Natural killer cell (primary cell): ENCODE results near the gene HDAC3. TPM values are rescaled to one million over a fixed set of nuclear protein-coding genes. Genes with fewer than 3 reads are reported as not detected.

Source experiments
- ATAC-seq, 3 donors: fragments of 150-1000 bp in 2 of 3; fragments of 200-7000 bp in 1 of 3; cut with Tn5 transposase; 1 replicate in 1 of 3; 2 replicates in 2 of 3; pipeline ENCODE4 v1.10.0; 2021; ENCODE audit warnings: mild to moderate bottlenecking in 2 of 3, moderate library complexity in 2 of 3
- DNase-seq, 2 donors: peaks; one replicate each; pipeline versions ENCODE4 v3.0.0 to v3.0.0-alpha.2; 2013 to 2021; ENCODE audit warnings: mixed read lengths in 1 of 2
- H3K27ac ChIP-seq: one replicate; pipeline ENCODE4 v1.5.1; 2013; ENCODE audit warnings: mild to moderate bottlenecking, low read length
- H3K27me3 ChIP-seq: one replicate; pipeline ENCODE4 v1.6.1; 2013; ENCODE audit warnings: low read length; ENCODE audit not compliant: control insufficient read depth, insufficient read depth
- H3K36me3 ChIP-seq: one replicate; pipeline ENCODE4 v1.6.1; 2013; ENCODE audit warnings: low read length; ENCODE audit not compliant: control insufficient read depth, insufficient read depth
- H3K4me1 ChIP-seq: one replicate; pipeline ENCODE4 v1.6.1; 2013; ENCODE audit warnings: low read length; ENCODE audit not compliant: control insufficient read depth, insufficient read depth
- H3K4me3 ChIP-seq: one replicate; pipeline ENCODE4 v1.5.1; 2013; ENCODE audit warnings: low read length
- H3K9me3 ChIP-seq: one replicate; pipeline ENCODE4 v1.6.1; 2013; ENCODE audit warnings: low read length; ENCODE audit not compliant: control insufficient read depth, insufficient read depth
- H3K27ac Mint-ChIP-seq, 2 donors: one replicate each; pipeline ENCODE4 v1.8.0; 2022; ENCODE audit warnings: mild to moderate bottlenecking in 2 of 2, mixed read lengths in 2 of 2, moderate library complexity in 1 of 2
- H3K27me3 Mint-ChIP-seq, 2 donors: one replicate each; pipeline ENCODE4 v1.8.0; 2022; ENCODE audit warnings: low read depth in 2 of 2, mixed read lengths in 2 of 2
- H3K36me3 Mint-ChIP-seq: one replicate; pipeline ENCODE4 v1.8.0; 2022; ENCODE audit warnings: mixed read lengths
- H3K4me1 Mint-ChIP-seq, 2 donors: one replicate each; pipeline ENCODE4 v1.8.0; 2022; ENCODE audit warnings: mixed read lengths in 2 of 2
- H3K4me3 Mint-ChIP-seq: one replicate; pipeline ENCODE4 v1.8.0; 2022; ENCODE audit warnings: mild to moderate bottlenecking, moderate library complexity, mixed read lengths
- H3K9me3 Mint-ChIP-seq, 2 donors: one replicate each; pipeline ENCODE4 v1.8.0; 2022; ENCODE audit warnings: mixed read lengths in 2 of 2
- CTCF ChIP-seq: fragments of 200-600 bp; IDR thresholded peaks from one replicate; pipeline ENCODE4 v1.8.0; 2022; ENCODE audit warnings: antibody characterized with exemption
- WGBS: methylation state at CpG from one replicate; pipeline ENCODE4 v1.1.7; 2013; ENCODE audit warnings: missing lambda C conversion rate; ENCODE audit not compliant: insufficient coverage; 5-methylcytosine and 5-hydroxymethylcytosine counted together
- intact Hi-C: fragments of 100-400 bp; cut with micrococcal nuclease; formaldehyde crosslinking; loops from one replicate; pipeline ENCODE4 v1.14.2; 2022
- total RNA-seq, 4 donors: library from RNA; stranded (reverse); fragments of 120-200 nt in 1 of 4; gene quantifications; one replicate each; pipeline versions ENCODE4 v1.2.3 to v1.2.4, GENCODE V29; 2013 to 2022

HDAC3 gene
- total RNA-seq, 3 donors from 2014 or later (not counting 1 experiment from before 2014, with no cell fraction given): 66.0 to 85.7 (median 74.7) TPM

GRCh38 chr5:141656396-141656795, 19.7 kb upstream of the HDAC3 start:
- peaks cover 9 to 10% of the 10 kb centered on the region in 2 donors for H3K4me1 Mint-ChIP-seq
- intact Hi-C loops: no loop called here
- H3K27me3 ChIP-seq: no peaks in the 10 kb centered on the region
- H3K27ac Mint-ChIP-seq: no peak overlapping the region
- H3K4me1 ChIP-seq: peaks cover 7% of the 10 kb centered on the region
- TF ChIP-seq CTCF: no peak
- no peaks in the 10 kb centered on the region for H3K36me3 Mint-ChIP-seq
- H3K36me3 ChIP-seq: peaks cover 4% of the 10 kb centered on the region
- no peak for DNase-seq
- no peaks in the 10 kb centered on the region for H3K27me3 Mint-ChIP-seq
- H3K9me3 ChIP-seq: no peaks in the 10 kb centered on the region
- H3K9me3 Mint-ChIP-seq: no peaks in the 10 kb centered on the region
- ATAC-seq: no peak
- H3K27ac ChIP-seq: no peak overlapping the region
- WGBS: 90% methylated on average over 9 of the region's 9 CpGs
- no peak overlapping the region for H3K4me3 ChIP-seq
- H3K4me3 Mint-ChIP-seq: no peak overlapping the region

GRCh38 chr5:141655020-141655419, 18.4 kb upstream of the HDAC3 start:
- TF ChIP-seq CTCF: no peak
- no peak overlapping the region for H3K4me3 Mint-ChIP-seq
- Histone ChIP-seq H3K27me3 (no peaks in the 10 kb centered on the region), H3K4me3 (no peak overlapping the region), H3K4me1 (peaks cover 18% of the 10 kb centered on the region), H3K36me3 (peaks cover 3% of the 10 kb centered on the region), H3K9me3 (no peaks in the 10 kb centered on the region), H3K27ac (no peak overlapping the region)
- ATAC-seq (no peak), DNase-seq (no peak)
- no peaks in the 10 kb centered on the region for H3K27me3 Mint-ChIP-seq
- no peak overlapping the region for H3K27ac Mint-ChIP-seq
- no peaks in the 10 kb centered on the region for H3K9me3 Mint-ChIP-seq
- intact Hi-C loops: no loop called here
- WGBS: 86% methylated on average over 7 of the region's 7 CpGs
- H3K36me3 Mint-ChIP-seq: no peaks in the 10 kb centered on the region
- H3K4me1 Mint-ChIP-seq: peaks cover 16 to 23% of the 10 kb centered on the region in 2 donors

- Mint-ChIP-seq H3K36me3 (no peaks in the 10 kb centered on the region), H3K9me3 (no peaks in the 10 kb centered on the region), H3K27ac (no peak overlapping the region), H3K4me3 (no peak overlapping the region), H3K4me1 (peaks cover 24 to 31% of the 10 kb centered on the region in 2 donors), H3K27me3 (no peaks in the 10 kb centered on the region)
- Histone ChIP-seq H3K4me3 (no peak overlapping the region), H3K27ac (no peak overlapping the region), H3K4me1 (peaks cover 18% of the 10 kb centered on the region), H3K9me3 (no peaks in the 10 kb centered on the region), H3K27me3 (no peaks in the 10 kb centered on the region), H3K36me3 (peaks cover 3% of the 10 kb centered on the region)
- DNase-seq (no peak), ATAC-seq (no peak)
- no peak for TF ChIP-seq CTCF
- intact Hi-C loops: no loop called here
- WGBS: 60% methylated on average over 1 of the region's 2 CpGs
Observed at GRCh38 chr5:141654298-141654697, 17.6 kb upstream of the HDAC3 start.

GRCh38 chr5:141651728-141652105, 15.1 kb upstream of the HDAC3 start:
- Mint-ChIP-seq H3K27ac (peak overlapping the region; percentile 74 to 95), H3K36me3 (no peaks in the 10 kb centered on the region), H3K27me3 (no peaks in the 10 kb centered on the region), H3K9me3 (no peaks in the 10 kb centered on the region), H3K4me3 (peak overlapping the region; percentile 95), H3K4me1 (peaks cover 34 to 41% of the 10 kb centered on the region in 2 donors)
- Histone ChIP-seq H3K36me3 (peaks cover 6% of the 10 kb centered on the region), H3K27me3 (no peaks in the 10 kb centered on the region), H3K4me3 (peak overlapping the region; percentile 64), H3K9me3 (no peaks in the 10 kb centered on the region), H3K27ac (peak overlapping the region; percentile 73), H3K4me1 (peaks cover 18% of the 10 kb centered on the region)
- TF ChIP-seq CTCF: no peak
- 64% methylated on average over 9 of the region's 9 CpGs for WGBS
- intact Hi-C loops: loop anchor here (1.0 kb wide), 2 partner anchors 15 to 32 kb away; partner anchors contain the start of genes HDAC3 and RELL2
- ATAC-seq (no peak), DNase-seq (no peak)
